ENCODE data around the gene TDRD9. TPM values are rescaled to one million over a fixed set of nuclear protein-coding genes. Genes with fewer than 3 reads are reported as not detected.

TDRD9 gene
- total RNA-seq, 2 donors from 2014 or later: 8.6 to 20.8 TPM

- TF ChIP-seq, protein P1, sequence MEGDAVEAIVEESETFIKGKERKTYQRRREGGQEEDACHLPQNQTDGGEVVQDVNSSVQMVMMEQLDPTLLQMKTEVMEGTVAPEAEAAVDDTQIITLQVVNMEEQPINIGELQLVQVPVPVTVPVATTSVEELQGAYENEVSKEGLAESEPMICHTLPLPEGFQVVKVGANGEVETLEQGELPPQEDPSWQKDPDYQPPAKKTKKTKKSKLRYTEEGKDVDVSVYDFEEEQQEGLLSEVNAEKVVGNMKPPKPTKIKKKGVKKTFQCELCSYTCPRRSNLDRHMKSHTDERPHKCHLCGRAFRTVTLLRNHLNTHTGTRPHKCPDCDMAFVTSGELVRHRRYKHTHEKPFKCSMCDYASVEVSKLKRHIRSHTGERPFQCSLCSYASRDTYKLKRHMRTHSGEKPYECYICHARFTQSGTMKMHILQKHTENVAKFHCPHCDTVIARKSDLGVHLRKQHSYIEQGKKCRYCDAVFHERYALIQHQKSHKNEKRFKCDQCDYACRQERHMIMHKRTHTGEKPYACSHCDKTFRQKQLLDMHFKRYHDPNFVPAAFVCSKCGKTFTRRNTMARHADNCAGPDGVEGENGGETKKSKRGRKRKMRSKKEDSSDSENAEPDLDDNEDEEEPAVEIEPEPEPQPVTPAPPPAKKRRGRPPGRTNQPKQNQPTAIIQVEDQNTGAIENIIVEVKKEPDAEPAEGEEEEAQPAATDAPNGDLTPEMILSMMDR (IDR thresholded peaks at IDR 0.05): no peak
- H3K9me3 ChIP-seq: no peaks in the 10 kb centered on the region
- no peak for DNase-seq (ENCODE audit: low spot score)
- H3K4me1 ChIP-seq: peaks cover 0 to 17% of the 10 kb centered on the region in 2 donors
- H3K27me3 ChIP-seq: no peaks in the 10 kb centered on the region
- no peak overlapping the region for H3K27ac ChIP-seq
- no peak overlapping the region for H3K4me3 ChIP-seq
- H3K36me3 ChIP-seq: peaks cover 14% of the 10 kb centered on the region
These were observed 170.2 kb downstream of the TDRD9 start for GRCh38 chr14:104098272-104099095.

DNA sequence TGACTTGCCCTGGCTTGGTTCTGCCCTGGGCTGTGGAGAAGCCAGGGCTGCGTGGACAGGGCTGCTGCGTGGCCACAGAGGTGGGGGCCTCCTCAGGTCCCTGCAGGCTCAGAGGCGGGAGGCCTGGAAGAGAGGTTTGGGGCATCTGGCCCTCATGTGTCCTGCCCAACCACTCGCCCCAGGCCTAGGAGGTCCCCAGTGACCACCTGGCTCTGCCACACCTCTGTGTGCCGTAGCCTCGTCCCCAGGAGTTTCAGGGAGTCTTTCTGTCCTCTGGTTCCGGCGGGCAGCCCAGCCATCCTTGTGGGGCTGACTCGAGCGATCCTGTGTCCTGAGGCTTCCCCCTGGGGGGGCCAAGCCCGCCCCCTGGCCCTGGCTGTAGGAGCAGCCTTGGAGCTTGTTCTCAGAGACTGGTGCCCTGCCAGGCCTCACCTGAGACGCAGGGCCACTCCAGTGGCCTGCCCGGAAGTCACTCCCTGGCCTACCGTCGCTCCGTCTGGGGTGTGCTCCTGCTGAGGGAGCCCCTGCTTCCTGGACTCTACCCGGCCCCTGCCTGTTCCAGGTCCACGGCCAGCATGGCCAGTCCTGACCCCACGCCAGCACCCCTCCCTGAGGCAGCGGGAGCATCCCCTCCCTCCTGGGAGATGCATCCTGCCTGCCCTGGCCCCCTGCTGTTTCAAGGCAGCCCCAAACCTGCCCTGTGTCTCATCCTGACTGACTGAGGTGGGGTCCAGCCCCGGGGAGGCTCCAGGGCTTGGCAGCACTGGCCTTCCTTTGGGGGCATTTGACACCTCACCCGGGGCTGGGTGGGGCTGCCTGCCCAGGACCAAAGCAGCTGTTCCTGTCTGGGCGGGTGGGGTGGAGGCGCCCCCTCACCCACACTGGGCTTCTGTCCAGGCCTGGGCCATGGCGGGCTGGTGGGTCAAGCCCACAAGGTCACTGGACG is 171.1 kb downstream of the TDRD9 start:
- TF ChIP-seq, protein P1 (IDR thresholded peaks at IDR 0.05): no peak
- DNase-seq (ENCODE audit: low spot score): no peak
- H3K9me3 ChIP-seq: no peaks in the 10 kb centered on the region
- peaks cover 0 to 26% of the 10 kb centered on the region in 2 donors for H3K4me1 ChIP-seq
- no peak overlapping the region for H3K4me3 ChIP-seq
- no peaks in the 10 kb centered on the region for H3K27me3 ChIP-seq
- H3K27ac ChIP-seq: no peak overlapping the region
- peaks cover 14% of the 10 kb centered on the region for H3K36me3 ChIP-seq

DNA sequence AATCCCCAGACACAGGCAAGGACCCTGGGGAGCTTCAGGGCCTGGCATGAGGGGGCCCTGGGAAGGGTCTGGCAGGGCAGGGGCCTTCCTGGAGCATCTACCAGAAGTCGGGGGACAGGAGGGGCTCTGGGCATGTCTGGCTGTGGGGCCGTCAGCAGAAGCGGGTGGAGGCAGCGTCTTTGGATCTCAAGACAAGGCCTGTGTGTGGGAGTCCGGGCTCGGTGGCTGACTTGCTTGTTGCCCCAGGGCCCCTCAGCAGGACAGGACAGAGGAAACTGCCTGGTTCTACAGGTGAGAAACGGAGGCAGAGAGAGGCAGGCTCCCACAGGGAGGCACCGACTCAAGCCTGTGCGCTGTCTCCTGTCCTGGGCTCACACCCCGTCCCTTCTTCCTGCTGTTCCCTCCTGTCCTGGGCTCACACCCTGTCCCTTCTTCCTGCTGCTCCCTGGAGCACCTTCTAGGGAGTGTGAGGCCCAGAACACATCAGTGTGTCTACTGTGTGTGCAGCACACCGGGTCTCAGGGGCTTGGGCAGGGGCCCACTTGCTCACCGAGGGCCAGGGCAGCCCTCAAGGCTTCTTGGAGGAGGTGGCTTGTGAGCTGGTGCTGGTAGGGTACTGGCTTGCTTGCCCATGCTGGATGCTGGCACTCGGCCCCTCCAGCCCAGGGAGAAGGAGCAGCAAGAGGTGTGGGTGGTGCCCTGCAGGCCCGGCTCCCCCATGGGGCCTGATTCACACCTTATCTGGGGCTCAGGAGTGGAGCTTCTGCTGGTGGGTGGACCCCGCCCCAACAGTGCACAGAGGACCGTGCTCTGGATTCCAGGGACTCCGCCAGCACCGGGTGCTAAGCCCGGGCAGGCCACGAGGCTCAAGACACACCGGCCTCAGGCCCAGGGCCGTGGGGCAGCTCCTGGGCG is 172.2 kb downstream of the TDRD9 start:
- no peaks in the 10 kb centered on the region for H3K27me3 ChIP-seq
- H3K27ac ChIP-seq: no peak overlapping the region
- H3K36me3 ChIP-seq: peaks cover 14% of the 10 kb centered on the region
- no peak overlapping the region for H3K4me3 ChIP-seq
- TF ChIP-seq, protein P1 (IDR thresholded peaks at IDR 0.05): no peak
- H3K9me3 ChIP-seq: no peaks in the 10 kb centered on the region
- peaks cover 0 to 26% of the 10 kb centered on the region in 2 donors for H3K4me1 ChIP-seq
- no peak for DNase-seq (ENCODE audit: low spot score)

GRCh38 chr14:104101086-104101621 is 172.9 kb downstream of the TDRD9 start:
- H3K4me1 ChIP-seq: peaks cover 0 to 26% of the 10 kb centered on the region in 2 donors
- TF ChIP-seq, protein P1 (IDR thresholded peaks at IDR 0.05): no peak
- no peaks in the 10 kb centered on the region for H3K9me3 ChIP-seq
- H3K27me3 ChIP-seq: no peaks in the 10 kb centered on the region
- no peak overlapping the region for H3K27ac ChIP-seq
- H3K36me3 ChIP-seq: peaks cover 10% of the 10 kb centered on the region
- DNase-seq (ENCODE audit: low spot score): no peak
- no peak overlapping the region for H3K4me3 ChIP-seq
